IMR-90 (cell line): ENCODE results near the gene ZFHX3.

ENCODE experiments used
- CHD1 ChIP-seq: IDR thresholded peaks from 2 replicates; pipeline ENCODE4 v1.6.1; 2012; ENCODE audit warnings: low read depth, low read length, improper control_type of control experiment
- CTCF ChIP-seq: conservative IDR thresholded peaks from 2 replicates; pipeline ENCODE4 v1.5.1; 2012; ENCODE audit warnings: mild to moderate bottlenecking, low read depth, low read length, improper control_type of control experiment
- ELK1 ChIP-seq: fragments of 150-350 bp; IDR thresholded peaks from 2 replicates; pipeline ENCODE4 v1.6.1; 2016; ENCODE audit warnings: low read depth, mild to moderate bottlenecking, low read length, moderate library complexity, borderline replicate concordance
- MXI1 ChIP-seq: IDR thresholded peaks from 2 replicates; pipeline ENCODE4 v1.6.1; 2012; ENCODE audit warnings: low read depth, mild to moderate bottlenecking, low read length, moderate library complexity, borderline replicate concordance
- POLR2A ChIP-seq: IDR thresholded peaks from 2 replicates; pipeline ENCODE4 v1.6.1; 2012; ENCODE audit warnings: mild to moderate bottlenecking, low read depth, low read length
- RFX5 ChIP-seq: IDR thresholded peaks from 2 replicates; pipeline ENCODE4 v1.8.0; 2012; ENCODE audit warnings: low read depth, mild to moderate bottlenecking, low read length, moderate library complexity
- USF2 ChIP-seq: fragments of 150-350 bp; IDR thresholded peaks from 2 replicates; pipeline ENCODE4 v1.6.1; 2017; ENCODE audit warnings: mild to moderate bottlenecking, antibody characterized with exemption, low read length, low read depth

GRCh38 chr16:72897707-72898106, 150.2 kb downstream of the ZFHX3 start:
- TF ChIP-seq RFX5 (no peak), CTCF (no peak), MXI1 (no peak), CHD1 (no peak), POLR2A (no peak), ELK1 (no peak), USF2 (no peak)
